CD4-positive, alpha-beta memory T cell (primary cell): Measurements from ENCODE around the gene MRPL34. TPM values are rescaled to one million over a fixed set of nuclear protein-coding genes. Genes with fewer than 3 reads are reported as not detected.

Source experiments
- CTCF ChIA-PET: fragments of 350-600 bp; sonication (Branson Sonifier 250); formaldehyde crosslinking; loops from one replicate; lab custom pipeline; 2021; ENCODE audit warnings: inconsistent platforms; ENCODE audit not compliant: partially characterized antibody; lab: Charles Lee
- POLR2A ChIA-PET: fragments of 350-600 bp; sonication (Branson Sonifier 250); formaldehyde crosslinking; loops from one replicate; lab custom pipeline; 2021; ENCODE audit not compliant: partially characterized antibody; lab: Charles Lee
- DNase-seq, 5 donors: peaks; one replicate each; pipeline versions ENCODE4 v3.0.0 to v3.0.0-alpha.2; 2020 to 2022; ENCODE audit warnings: mixed read lengths in 1 of 5
- H3K27ac ChIP-seq: one replicate; pipeline ENCODE4 v1.7.0; 2013; ENCODE audit warnings: low read depth, low read length
- H3K27me3 ChIP-seq: 2 replicates; pipeline ENCODE4 v1.7.0; 2013; ENCODE audit warnings: mild to moderate bottlenecking, low read length, moderate library complexity; ENCODE audit not compliant: insufficient read depth
- H3K36me3 ChIP-seq: 2 replicates; pipeline ENCODE4 v1.7.0; 2013; ENCODE audit warnings: mild to moderate bottlenecking, low read length, moderate library complexity; ENCODE audit not compliant: insufficient read depth
- H3K4me1 ChIP-seq: 2 replicates; pipeline ENCODE4 v1.7.0; 2013; ENCODE audit warnings: mild to moderate bottlenecking, low read length, moderate library complexity; ENCODE audit not compliant: insufficient read depth
- H3K4me3 ChIP-seq, 2 donors: one replicate each; pipeline ENCODE4 v1.7.0; 2013; ENCODE audit warnings: low read length in 2 of 2, mild to moderate bottlenecking in 1 of 2
- H3K9me3 ChIP-seq, 2 donors: one replicate each; pipeline ENCODE4 v1.7.0; 2013; ENCODE audit warnings: low read length in 2 of 2, control low read depth in 1 of 2; ENCODE audit not compliant: control insufficient read depth in 1 of 2
- H3K27ac Mint-ChIP-seq, 7 donors: one replicate each; pipeline ENCODE4 v1.8.0; 2020 to 2021; ENCODE audit warnings: mixed read lengths in 7 of 7, mild to moderate bottlenecking in 6 of 7, inconsistent platforms in 3 of 7, moderate library complexity in 3 of 7
- H3K27me3 Mint-ChIP-seq, 2 donors: one replicate each; pipeline ENCODE4 v1.8.0; 2020 to 2021; ENCODE audit warnings: mixed read lengths in 2 of 2
- H3K36me3 Mint-ChIP-seq, 2 donors: one replicate each; pipeline ENCODE4 v1.8.0; 2020 to 2021; ENCODE audit warnings: mixed read lengths in 2 of 2, inconsistent platforms in 1 of 2, mild to moderate bottlenecking in 1 of 2
- H3K4me1 Mint-ChIP-seq, 4 donors: one replicate each; pipeline ENCODE4 v1.8.0; 2020 to 2021; ENCODE audit warnings: mixed read lengths in 4 of 4, mild to moderate bottlenecking in 1 of 4
- H3K4me3 Mint-ChIP-seq, 8 donors: one replicate each; pipeline ENCODE4 v1.8.0; 2020 to 2021; ENCODE audit warnings: mixed read lengths in 8 of 8, mild to moderate bottlenecking in 7 of 8, moderate library complexity in 6 of 8, inconsistent platforms in 3 of 8
- H3K9me3 Mint-ChIP-seq, 8 donors: one replicate each; pipeline ENCODE4 v1.8.0; 2020 to 2021; ENCODE audit warnings: mixed read lengths in 8 of 8, mild to moderate bottlenecking in 5 of 8, inconsistent platforms in 3 of 8, moderate library complexity in 1 of 8
- intact Hi-C: fragments of 100-400 bp; cut with micrococcal nuclease; formaldehyde crosslinking; loops from one replicate; pipeline ENCODE4 v1.15.1; 2023
- polyA plus RNA-seq, 2 donors: library from polyadenylated mRNA; unstranded; fragments of 300-500 nt; fragmentation: Illumina TruSeq; gene quantifications; one replicate each; pipeline ENCODE4 v1.2.3, GENCODE V29; 2021
- total RNA-seq, 2 experiments: library from RNA; stranded (reverse); gene quantifications; one replicate each; pipeline ENCODE4 v1.2.3, GENCODE V29; 2021

MRPL34 gene
- total and polyA plus RNA-seq, 4 experiments from 2014 or later = 69.4 to 250 (median 153) TPM

GRCh38 chr19:17336872-17337674 is 31.4 kb downstream of the MRPL34 start, which contains the start of gene GTPBP3:
GTPBP3 (plus strand) TSS chr19:17337553; CDS start chr19:17337612, 59 bp downstream.
- no peaks in the 10 kb centered on the region for H3K36me3 ChIP-seq
- CTCF ChIA-PET = interaction anchor here (1.0 kb wide), 1 partner anchor 33 kb away, joined by 3 read pairs; no protein-coding TSS in a partner anchor

GRCh38 chr19:17337675-17338432 is 32.2 kb downstream of the MRPL34 start:
- no peaks in the 10 kb centered on the region for H3K27me3 Mint-ChIP-seq
- no peaks in the 10 kb centered on the region for H3K36me3 ChIP-seq
- H3K4me1 ChIP-seq = peaks cover 42% of the 10 kb centered on the region
- H3K27ac Mint-ChIP-seq = peak overlapping the region; percentile 90 to 99 (median 97)
- DNase-seq = peak in 1 of 5 donors; percentile 33
- ChIA-PET CTCF (no interaction called here), POLR2A (interaction anchor here (1.2 to 5.7 kb wide), 5 partner anchors 10 to 381 kb away, joined by 3 to 64 read pairs (median 5); partner anchors contain the start of genes ABHD8, DDA1, MAP1S and MRPL34)
- H3K27me3 ChIP-seq = no peaks in the 10 kb centered on the region
- H3K9me3 Mint-ChIP-seq = peaks cover 0 to 1% (median 0%) of the 10 kb centered on the region in 8 donors
- no peaks in the 10 kb centered on the region for H3K9me3 ChIP-seq
- H3K4me3 ChIP-seq = peak overlapping the region; percentile 52 to 99
- peaks cover 15 to 48% (median 31%) of the 10 kb centered on the region in 4 donors for H3K4me1 Mint-ChIP-seq
- H3K27ac ChIP-seq = peak overlapping the region; percentile 84
- H3K4me3 Mint-ChIP-seq = peak overlapping the region; percentile 90 to 98 (median 94)
- H3K36me3 Mint-ChIP-seq = peaks cover 0 to 14% of the 10 kb centered on the region in 2 donors
- intact Hi-C loops = loop anchor here (1.0 to 5.0 kb wide), 8 partner anchors 8 to 263 kb away; partner anchors contain the start of genes BABAM1, BST2, DDA1 and HAUS8

More at GRCh38 chr19:17336872-17337674, 31.4 kb downstream of the MRPL34 start, which contains the start of gene GTPBP3:
- Mint-ChIP-seq H3K27me3 (no peaks in the 10 kb centered on the region), H3K4me1 (peaks cover 18 to 53% (median 32%) of the 10 kb centered on the region in 4 donors), H3K36me3 (peaks cover 0 to 14% of the 10 kb centered on the region in 2 donors), H3K27ac (peak within 1 kb of the TSS; percentile 90 to 99 (median 97)), H3K9me3 (peaks cover 0 to 1% (median 0%) of the 10 kb centered on the region in 8 donors), H3K4me3 (peak within 1 kb of the TSS; percentile 90 to 98 (median 94))
- Histone ChIP-seq H3K27me3 (no peaks in the 10 kb centered on the region), H3K27ac (peak within 1 kb of the TSS; percentile 84), H3K4me1 (peaks cover 47% of the 10 kb centered on the region), H3K4me3 (peak within 1 kb of the TSS; percentile 52 to 99), H3K9me3 (no peaks in the 10 kb centered on the region)
- intact Hi-C loops = loop anchor here (1.0 to 5.0 kb wide), 8 partner anchors 9 to 262 kb away; partner anchors contain the start of genes BABAM1, BST2, DDA1 and HAUS8
- POLR2A ChIA-PET = interaction anchor here (1.6 to 5.7 kb wide), 6 partner anchors 9 to 382 kb away, joined by 3 to 64 read pairs (median 14); partner anchors contain the start of genes ABHD8, DDA1, MAP1S and MRPL34
- DNase-seq = peak; percentile 93 to 99 (median 97)

DNA sequence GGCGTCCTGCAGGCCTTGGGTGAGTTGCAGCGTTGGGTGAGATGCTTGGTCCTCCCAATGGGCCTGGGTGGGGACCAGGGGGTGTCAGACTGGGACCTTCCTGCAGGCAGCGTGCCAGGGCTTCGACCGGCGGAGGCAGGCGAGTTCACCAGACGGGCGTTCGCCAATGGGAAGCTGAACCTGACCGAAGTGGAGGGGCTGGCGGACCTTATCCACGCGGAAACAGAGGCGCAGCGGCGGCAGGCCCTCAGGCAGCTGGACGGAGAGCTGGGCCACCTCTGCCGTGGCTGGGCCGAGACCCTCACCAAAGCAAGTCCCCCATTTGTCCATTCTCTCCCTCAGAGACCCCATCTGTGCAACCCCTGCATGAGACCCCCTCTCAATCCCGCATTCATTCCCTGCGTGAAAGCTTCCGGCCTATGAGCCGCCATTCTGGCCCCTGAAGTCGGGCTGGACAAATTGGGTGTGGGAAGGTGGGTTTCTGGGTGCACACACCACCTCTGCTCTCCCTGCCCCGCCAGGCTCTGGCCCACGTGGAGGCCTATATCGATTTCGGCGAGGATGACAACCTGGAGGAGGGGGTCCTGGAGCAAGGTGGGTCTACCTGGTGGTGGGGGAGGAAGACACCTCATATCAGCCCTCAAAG is 32.9 kb downstream of the MRPL34 start:
- Histone ChIP-seq H3K27me3 (no peaks in the 10 kb centered on the region), H3K36me3 (no peaks in the 10 kb centered on the region), H3K4me3 (peak overlapping the region; percentile 52 to 99), H3K4me1 (peaks cover 36% of the 10 kb centered on the region), H3K27ac (peak overlapping the region; percentile 84), H3K9me3 (no peaks in the 10 kb centered on the region)
- no peak for DNase-seq
- H3K4me1 Mint-ChIP-seq = peaks cover 15 to 42% (median 27%) of the 10 kb centered on the region in 4 donors
- peak overlapping the region in 7 of 8 donors; percentile 90 to 98 (median 94) for H3K4me3 Mint-ChIP-seq
- CTCF ChIA-PET = interaction anchor here (1.0 kb wide), 1 partner anchor 50 kb away, joined by 3 read pairs; no protein-coding TSS in a partner anchor
- intact Hi-C loops = loop anchor here (5.0 kb wide), 1 partner anchor 69 kb away; the partner anchor contains the start of gene BST2
- H3K36me3 Mint-ChIP-seq = peaks cover 0 to 14% of the 10 kb centered on the region in 2 donors
- peak overlapping the region in 3 of 7 donors; percentile 41 to 97 (median 69) for H3K27ac Mint-ChIP-seq
- H3K9me3 Mint-ChIP-seq = peaks cover 0 to 1% (median 0%) of the 10 kb centered on the region in 8 donors
- no peaks in the 10 kb centered on the region for H3K27me3 Mint-ChIP-seq
- POLR2A ChIA-PET = interaction anchor here (1.2 to 2.1 kb wide), 3 partner anchors 10 to 155 kb away, joined by 3 to 10 read pairs (median 5); partner anchors contain the start of gene DDA1

- peaks cover 30% of the 10 kb centered on the region for H3K4me1 ChIP-seq
- no peaks in the 10 kb centered on the region for H3K27me3 Mint-ChIP-seq
- no peak for DNase-seq
- peaks cover 0 to 11% of the 10 kb centered on the region in 2 donors for H3K36me3 Mint-ChIP-seq
- POLR2A ChIA-PET = interaction anchor here (1.2 to 1.4 kb wide), 2 partner anchors 30 to 155 kb away, joined by 3 to 5 read pairs; partner anchors contain the start of gene DDA1
- H3K4me3 ChIP-seq = no peak overlapping the region
- CTCF ChIA-PET = interaction anchor here (0.7 to 1.0 kb wide), 2 partner anchors 49 to 1238 kb away, joined by 3 read pairs; no protein-coding TSS in a partner anchor
- H3K27ac Mint-ChIP-seq = peak overlapping the region in 1 of 7 donors; percentile 41
- peak overlapping the region in 7 of 8 donors; percentile 26 to 98 (median 65) for H3K4me3 Mint-ChIP-seq
- H3K27me3 ChIP-seq = no peaks in the 10 kb centered on the region
- H3K9me3 ChIP-seq = no peaks in the 10 kb centered on the region
- peaks cover 0 to 1% (median 0%) of the 10 kb centered on the region in 8 donors for H3K9me3 Mint-ChIP-seq
- peaks cover 11 to 37% (median 22%) of the 10 kb centered on the region in 4 donors for H3K4me1 Mint-ChIP-seq
- intact Hi-C loops = loop anchor here (5.0 kb wide), 1 partner anchor 68 kb away; the partner anchor contains the start of gene BST2
- H3K27ac ChIP-seq = no peak overlapping the region
- no peaks in the 10 kb centered on the region for H3K36me3 ChIP-seq
Observed at GRCh38 chr19:17339088-17339741, 33.5 kb downstream of the MRPL34 start.

DNA sequence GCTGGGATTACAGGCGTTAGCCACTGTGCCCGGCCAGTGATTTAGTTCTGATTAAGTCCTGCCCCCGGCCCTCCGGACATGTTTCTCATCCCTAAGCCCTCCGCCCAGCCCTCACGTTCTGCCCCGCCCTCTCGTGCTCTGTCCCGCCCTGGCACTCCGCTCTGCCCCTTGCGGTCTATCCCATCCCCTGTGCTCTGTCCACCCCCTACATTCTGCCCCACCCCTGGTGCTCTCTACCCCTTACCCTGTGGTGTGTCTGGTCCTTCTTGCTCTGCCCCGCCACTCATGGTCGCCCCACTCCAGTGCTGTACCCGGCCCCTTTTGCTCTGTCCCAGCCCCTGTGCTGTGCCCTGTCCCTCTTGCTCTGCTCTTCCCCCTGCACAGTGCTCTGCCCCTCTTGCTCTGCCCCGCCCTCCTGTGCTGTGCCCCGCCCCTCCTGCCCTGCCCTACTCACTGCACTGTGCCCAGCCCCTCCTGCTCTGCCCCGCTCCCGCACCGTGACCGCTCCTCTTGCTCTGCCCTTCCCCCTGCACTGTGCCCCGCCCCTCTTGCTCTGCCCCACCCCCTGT is 34.7 kb downstream of the MRPL34 start:
- no peak overlapping the region for H3K4me3 ChIP-seq
- POLR2A ChIA-PET = no interaction called here
- H3K9me3 Mint-ChIP-seq = no peaks in the 10 kb centered on the region
- DNase-seq = no peak
- no peak overlapping the region for H3K27ac Mint-ChIP-seq
- CTCF ChIA-PET = interaction anchor here (0.7 kb wide), 1 partner anchor 1239 kb away, joined by 3 read pairs; no protein-coding TSS in a partner anchor
- peaks cover 23% of the 10 kb centered on the region for H3K4me1 ChIP-seq
- no peaks in the 10 kb centered on the region for H3K36me3 ChIP-seq
- H3K4me3 Mint-ChIP-seq = peak overlapping the region in 1 of 8 donors; percentile 46
- H3K27me3 Mint-ChIP-seq = no peaks in the 10 kb centered on the region
- H3K4me1 Mint-ChIP-seq = peaks cover 7 to 29% (median 15%) of the 10 kb centered on the region in 4 donors
- intact Hi-C loops = no loop called here
- H3K27me3 ChIP-seq = no peaks in the 10 kb centered on the region
- H3K27ac ChIP-seq = no peak overlapping the region
- no peaks in the 10 kb centered on the region for H3K9me3 ChIP-seq
- peaks cover 0 to 8% of the 10 kb centered on the region in 2 donors for H3K36me3 Mint-ChIP-seq
